ENCODE results near the gene AK3.

- no peak for TF ChIP-seq CTCF (IDR thresholded peaks at IDR 0.05)
- TF ChIP-seq POLR2A (IDR thresholded peaks at IDR 0.05): no peak
These were observed 6.9 kb downstream of the AK3 start for GRCh38 chr9:4734150-4734549.

Data from Peyer's patch (tissue), 4 donors.